Stomach (tissue), 4 donors: ENCODE results near the gene FFAR1.

Experiments used
- POLR2A ChIP-seq, 4 donors: fragments of 450-650 bp; IDR thresholded peaks; one replicate each; pipeline ENCODE4 v1.6.1; 2016; ENCODE audit warnings: antibody characterized with exemption in 4 of 4, control low read depth in 2 of 4, mild to moderate bottlenecking in 1 of 4, moderate library complexity in 1 of 4
- POLR2AphosphoS5 ChIP-seq, 3 donors: sonication (generic); formaldehyde crosslinking; IDR thresholded peaks; one replicate each; pipeline ENCODE4 v1.6.1; 2016; ENCODE audit warnings: antibody characterized with exemption in 3 of 3
- TF ChIP-seq, protein P1 (sequence below), 7 experiments: fragments of 450-650 bp in 4 of 7; fragments of 200-600 bp in 3 of 7; sonication (generic) in 3 of 7; IDR thresholded peaks; one replicate each; pipeline ENCODE4 v1.5.1; 2016 to 2019; ENCODE audit warnings: antibody characterized with exemption in 7 of 7, control low read depth in 2 of 7, mild to moderate bottlenecking in 1 of 7

DNA sequence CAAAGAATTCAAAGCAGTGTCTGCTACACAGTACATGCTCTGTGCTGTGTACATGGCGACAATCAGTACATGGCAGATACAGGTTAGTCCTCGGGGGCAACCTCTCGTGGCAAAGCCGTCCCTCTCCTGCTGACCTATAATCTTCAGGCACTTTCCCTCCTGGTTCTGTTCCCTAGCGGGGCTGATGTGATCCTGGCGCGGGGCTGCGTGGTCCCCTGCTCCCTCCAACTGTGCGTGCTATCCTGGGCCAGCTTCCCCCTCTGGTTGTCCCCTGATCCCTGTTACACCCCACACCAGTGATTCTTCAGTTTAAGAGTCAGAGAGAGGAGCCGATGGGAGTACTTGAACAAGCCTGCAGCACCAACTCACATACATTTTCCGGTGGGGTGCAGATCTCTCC lies 43.7 kb upstream of the FFAR1 start:
- TF ChIP-seq, protein P1, sequence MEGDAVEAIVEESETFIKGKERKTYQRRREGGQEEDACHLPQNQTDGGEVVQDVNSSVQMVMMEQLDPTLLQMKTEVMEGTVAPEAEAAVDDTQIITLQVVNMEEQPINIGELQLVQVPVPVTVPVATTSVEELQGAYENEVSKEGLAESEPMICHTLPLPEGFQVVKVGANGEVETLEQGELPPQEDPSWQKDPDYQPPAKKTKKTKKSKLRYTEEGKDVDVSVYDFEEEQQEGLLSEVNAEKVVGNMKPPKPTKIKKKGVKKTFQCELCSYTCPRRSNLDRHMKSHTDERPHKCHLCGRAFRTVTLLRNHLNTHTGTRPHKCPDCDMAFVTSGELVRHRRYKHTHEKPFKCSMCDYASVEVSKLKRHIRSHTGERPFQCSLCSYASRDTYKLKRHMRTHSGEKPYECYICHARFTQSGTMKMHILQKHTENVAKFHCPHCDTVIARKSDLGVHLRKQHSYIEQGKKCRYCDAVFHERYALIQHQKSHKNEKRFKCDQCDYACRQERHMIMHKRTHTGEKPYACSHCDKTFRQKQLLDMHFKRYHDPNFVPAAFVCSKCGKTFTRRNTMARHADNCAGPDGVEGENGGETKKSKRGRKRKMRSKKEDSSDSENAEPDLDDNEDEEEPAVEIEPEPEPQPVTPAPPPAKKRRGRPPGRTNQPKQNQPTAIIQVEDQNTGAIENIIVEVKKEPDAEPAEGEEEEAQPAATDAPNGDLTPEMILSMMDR (IDR thresholded peaks at IDR 0.05): no peak
- TF ChIP-seq POLR2AphosphoS5 (IDR thresholded peaks at IDR 0.05) (no peak), POLR2A (IDR thresholded peaks at IDR 0.05) (no peak)
